Measurements from ENCODE around the gene IFITM2. TPM values are rescaled to one million over a fixed set of nuclear protein-coding genes. Genes with fewer than 3 reads are reported as not detected.

IFITM2 gene
- total RNA-seq, 1 donor from 2014 or later: 3.7 TPM

GRCh38 chr11:351411-351810 is 43.8 kb downstream of the IFITM2 start:
- Histone ChIP-seq H3K27me3 (ENCODE audit: control insufficient read depth, insufficient read depth, low read length) (no peaks in the 10 kb centered on the region), H3K4me3 (ENCODE audit: low read depth, low read length) (no peak overlapping the region), H3K36me3 (ENCODE audit: control insufficient read depth, insufficient read depth, low read length) (no peaks in the 10 kb centered on the region)
- DNase-seq (ENCODE audit: low read depth) (no peak), FAIRE-seq (no peak)
- TF ChIP-seq CTCF (IDR thresholded peaks at IDR 0.05; ENCODE audit: insufficient read depth, low read length, severe bottlenecking): no peak

- no peak for FAIRE-seq
- Histone ChIP-seq H3K36me3 (ENCODE audit: control insufficient read depth, insufficient read depth, low read length) (no peaks in the 10 kb centered on the region), H3K27me3 (ENCODE audit: control insufficient read depth, insufficient read depth, low read length) (no peaks in the 10 kb centered on the region), H3K4me3 (ENCODE audit: low read depth, low read length) (no peak overlapping the region)
- TF ChIP-seq CTCF (IDR thresholded peaks at IDR 0.05; ENCODE audit: insufficient read depth, low read length, severe bottlenecking): no peak
- DNase-seq (ENCODE audit: low read depth): no peak
Measured at GRCh38 chr11:352456-353031, 44.9 kb downstream of the IFITM2 start.

- FAIRE-seq (no peak), DNase-seq (ENCODE audit: low read depth) (peak; percentile 32)
- no peak for TF ChIP-seq CTCF (IDR thresholded peaks at IDR 0.05; ENCODE audit: insufficient read depth, low read length, severe bottlenecking)
- H3K36me3 ChIP-seq (ENCODE audit: control insufficient read depth, insufficient read depth, low read length): no peaks in the 10 kb centered on the region
- no peak overlapping the region for H3K4me3 ChIP-seq (ENCODE audit: low read depth, low read length)
- H3K27me3 ChIP-seq (ENCODE audit: control insufficient read depth, insufficient read depth, low read length): no peaks in the 10 kb centered on the region
Measured at GRCh38 chr11:353179-353873, 45.7 kb downstream of the IFITM2 start.

- FAIRE-seq: no peak
- no peaks in the 10 kb centered on the region for H3K36me3 ChIP-seq (ENCODE audit: control insufficient read depth, insufficient read depth, low read length)
- TF ChIP-seq CTCF (IDR thresholded peaks at IDR 0.05; ENCODE audit: insufficient read depth, low read length, severe bottlenecking): no peak
- DNase-seq (ENCODE audit: low read depth): peak; percentile 67
- no peaks in the 10 kb centered on the region for H3K27me3 ChIP-seq (ENCODE audit: control insufficient read depth, insufficient read depth, low read length)
- H3K4me3 ChIP-seq (ENCODE audit: low read depth, low read length): peak overlapping the region; percentile 42
Measured at GRCh38 chr11:355581-356458, 48.2 kb downstream of the IFITM2 start.

- H3K36me3 ChIP-seq (ENCODE audit: control insufficient read depth, insufficient read depth, low read length): no peaks in the 10 kb centered on the region
- no peak for TF ChIP-seq CTCF (IDR thresholded peaks at IDR 0.05; ENCODE audit: insufficient read depth, low read length, severe bottlenecking)
- no peak overlapping the region for H3K4me3 ChIP-seq (ENCODE audit: low read depth, low read length)
- DNase-seq (ENCODE audit: low read depth) (no peak), FAIRE-seq (no peak)
- no peaks in the 10 kb centered on the region for H3K27me3 ChIP-seq (ENCODE audit: control insufficient read depth, insufficient read depth, low read length)
Measured at GRCh38 chr11:356610-357009, 49.0 kb downstream of the IFITM2 start.

All from bronchial epithelial cell (primary cell).